Mesothelial cell of epicardium (in vitro differentiated cells): ENCODE data around the gene PLA2G6. TPM values are rescaled to one million over a fixed set of nuclear protein-coding genes. Genes with fewer than 3 reads are reported as not detected.
A peak's percentile ranks its signal among the peaks of the same experiment; 100 is the strongest.

ENCODE experiments used
- DNase-seq, 2 experiments: peaks; one replicate each; pipeline ENCODE4 v3.0.0; 2021; ENCODE audit warnings: low spot score in 2 of 2; ENCODE audit not compliant: unreplicated experiment in 2 of 2
- H3K27ac Mint-ChIP-seq: 2 replicates; pipeline ENCODE4 v1.8.0; 2021; ENCODE audit warnings: mixed read lengths
- H3K27me3 Mint-ChIP-seq: 2 replicates; pipeline ENCODE4 v1.8.0; 2021; ENCODE audit warnings: low read depth, mixed read lengths
- H3K36me3 Mint-ChIP-seq: 2 replicates; pipeline ENCODE4 v1.8.0; 2021; ENCODE audit warnings: mixed read lengths
- H3K4me1 Mint-ChIP-seq: 2 replicates; pipeline ENCODE4 v1.8.0; 2021; ENCODE audit warnings: mixed read lengths
- H3K4me3 Mint-ChIP-seq: 2 replicates; pipeline ENCODE4 v1.8.0; 2021; ENCODE audit warnings: mild to moderate bottlenecking, moderate library complexity, mixed read lengths
- H3K9me3 Mint-ChIP-seq: 2 replicates; pipeline ENCODE4 v1.8.0; 2021; ENCODE audit warnings: mixed read lengths
- total RNA-seq: library from RNA; stranded (reverse); gene quantifications from 3 replicates; pipeline ENCODE4 v1.2.1, GENCODE V29; 2021
- TF ChIP-seq, protein P1 (sequence below): fragments of 200-600 bp; sonication (generic); IDR thresholded peaks from one replicate; pipeline ENCODE4 v1.5.0; 2021; ENCODE audit warnings: antibody characterized with exemption; ENCODE audit not compliant: unreplicated experiment

The PLA2G6 gene
- total RNA-seq, 1 donor from 2014 or later = 88.2 TPM

DNA sequence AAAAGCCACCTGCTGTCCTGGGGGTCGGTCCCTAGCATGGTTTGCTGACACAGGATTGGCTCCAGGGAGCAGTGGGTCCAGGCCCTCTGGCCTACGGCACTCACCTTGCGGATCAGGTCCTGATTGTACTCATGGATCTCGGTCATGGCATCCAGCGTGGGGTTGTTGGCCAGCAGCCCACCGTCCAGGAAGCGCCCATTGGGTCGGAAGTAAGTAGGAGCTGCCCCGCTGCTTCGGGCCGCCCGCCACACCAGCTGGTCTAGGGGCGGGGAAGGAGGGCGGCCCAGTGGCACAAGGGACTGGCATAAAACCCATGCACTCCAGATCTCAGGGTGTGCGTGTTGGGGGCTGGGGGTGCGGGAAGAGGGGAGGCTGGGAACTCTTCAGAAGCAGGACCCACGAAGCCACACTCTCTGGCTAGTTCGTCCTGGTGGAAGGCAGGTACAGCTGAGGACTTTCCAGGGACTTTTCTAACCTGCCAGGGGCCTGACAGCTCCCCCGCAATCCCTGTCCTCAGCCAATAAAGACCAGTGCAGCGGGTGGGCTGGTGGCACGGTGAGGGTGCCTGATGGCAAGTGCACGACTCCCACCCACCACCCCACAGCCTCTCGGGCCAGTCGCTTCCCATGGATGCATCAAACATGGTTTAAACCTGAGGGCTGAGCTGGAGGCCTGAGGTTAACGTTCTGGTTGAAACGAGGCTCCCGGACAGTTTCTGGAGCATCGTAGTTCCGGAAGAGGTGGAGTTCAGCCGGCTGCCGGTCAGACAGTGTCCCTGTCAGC is 66.0 kb downstream of the PLA2G6 start:
- Mint-ChIP-seq H3K27me3 (no peaks in the 10 kb centered on the region), H3K9me3 (no peaks in the 10 kb centered on the region), H3K36me3 (peaks cover 4% of the 10 kb centered on the region), H3K4me3 (no peak overlapping the region), H3K4me1 (peaks cover 2% of the 10 kb centered on the region), H3K27ac (no peak overlapping the region)
- TF ChIP-seq, protein P1, sequence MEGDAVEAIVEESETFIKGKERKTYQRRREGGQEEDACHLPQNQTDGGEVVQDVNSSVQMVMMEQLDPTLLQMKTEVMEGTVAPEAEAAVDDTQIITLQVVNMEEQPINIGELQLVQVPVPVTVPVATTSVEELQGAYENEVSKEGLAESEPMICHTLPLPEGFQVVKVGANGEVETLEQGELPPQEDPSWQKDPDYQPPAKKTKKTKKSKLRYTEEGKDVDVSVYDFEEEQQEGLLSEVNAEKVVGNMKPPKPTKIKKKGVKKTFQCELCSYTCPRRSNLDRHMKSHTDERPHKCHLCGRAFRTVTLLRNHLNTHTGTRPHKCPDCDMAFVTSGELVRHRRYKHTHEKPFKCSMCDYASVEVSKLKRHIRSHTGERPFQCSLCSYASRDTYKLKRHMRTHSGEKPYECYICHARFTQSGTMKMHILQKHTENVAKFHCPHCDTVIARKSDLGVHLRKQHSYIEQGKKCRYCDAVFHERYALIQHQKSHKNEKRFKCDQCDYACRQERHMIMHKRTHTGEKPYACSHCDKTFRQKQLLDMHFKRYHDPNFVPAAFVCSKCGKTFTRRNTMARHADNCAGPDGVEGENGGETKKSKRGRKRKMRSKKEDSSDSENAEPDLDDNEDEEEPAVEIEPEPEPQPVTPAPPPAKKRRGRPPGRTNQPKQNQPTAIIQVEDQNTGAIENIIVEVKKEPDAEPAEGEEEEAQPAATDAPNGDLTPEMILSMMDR = no peak
- DNase-seq = no peak

GRCh38 chr22:38114484-38115398 is 66.9 kb downstream of the PLA2G6 start:
- Mint-ChIP-seq H3K27ac (no peak overlapping the region), H3K4me1 (peaks cover 2% of the 10 kb centered on the region), H3K9me3 (no peaks in the 10 kb centered on the region), H3K27me3 (no peaks in the 10 kb centered on the region), H3K4me3 (no peak overlapping the region), H3K36me3 (peaks cover 4% of the 10 kb centered on the region)
- DNase-seq = peak; percentile 82 to 96
- TF ChIP-seq, protein P1 = peak; percentile 82

GRCh38 chr22:38112381-38112780 is 69.2 kb downstream of the PLA2G6 start:
- peaks cover 2% of the 10 kb centered on the region for H3K4me1 Mint-ChIP-seq
- no peaks in the 10 kb centered on the region for H3K9me3 Mint-ChIP-seq
- no peaks in the 10 kb centered on the region for H3K27me3 Mint-ChIP-seq
- no peak for DNase-seq
- peaks cover 4% of the 10 kb centered on the region for H3K36me3 Mint-ChIP-seq
- TF ChIP-seq, protein P1 = no peak
- no peak overlapping the region for H3K4me3 Mint-ChIP-seq
- no peak overlapping the region for H3K27ac Mint-ChIP-seq

GRCh38 chr22:38111925-38112355 is 69.7 kb downstream of the PLA2G6 start:
- H3K36me3 Mint-ChIP-seq = peaks cover 4% of the 10 kb centered on the region

More at GRCh38 chr22:38111925-38112355, 69.7 kb downstream of the PLA2G6 start:
- Mint-ChIP-seq H3K4me3 (no peak overlapping the region), H3K27me3 (no peaks in the 10 kb centered on the region), H3K4me1 (peaks cover 2% of the 10 kb centered on the region), H3K27ac (no peak overlapping the region), H3K9me3 (no peaks in the 10 kb centered on the region)
- DNase-seq = no peak
- TF ChIP-seq, protein P1 = no peak
